Left hindlimb (tissue), 1 donor: ENCODE measurements around the gene SLC9A8.

Experiments used
- DNase-seq: peaks from one replicate; pipeline ENCODE4 v3.0.0-alpha.2; 2018

SLC9A8 gene

DNA sequence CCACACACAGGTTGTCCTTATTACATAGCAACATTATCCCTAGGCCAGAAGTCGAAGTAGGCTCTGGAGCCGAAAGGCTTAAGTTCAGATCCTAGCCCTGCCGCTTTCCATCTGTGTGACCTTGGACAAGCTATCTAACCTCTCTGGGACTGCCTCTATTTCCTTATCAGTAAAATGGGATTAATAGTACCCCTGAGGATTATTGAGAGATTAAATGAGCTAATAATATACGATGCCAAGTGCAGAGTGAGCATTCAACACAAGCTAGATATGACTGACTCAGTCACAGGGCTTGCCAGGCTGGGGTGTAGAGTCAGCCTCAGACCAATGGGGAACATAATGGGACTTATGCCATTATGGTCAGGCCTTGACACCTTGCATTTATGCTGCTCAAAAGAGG is 111.6 kb downstream of the SLC9A8 start:
- no peak for DNase-seq

DNA sequence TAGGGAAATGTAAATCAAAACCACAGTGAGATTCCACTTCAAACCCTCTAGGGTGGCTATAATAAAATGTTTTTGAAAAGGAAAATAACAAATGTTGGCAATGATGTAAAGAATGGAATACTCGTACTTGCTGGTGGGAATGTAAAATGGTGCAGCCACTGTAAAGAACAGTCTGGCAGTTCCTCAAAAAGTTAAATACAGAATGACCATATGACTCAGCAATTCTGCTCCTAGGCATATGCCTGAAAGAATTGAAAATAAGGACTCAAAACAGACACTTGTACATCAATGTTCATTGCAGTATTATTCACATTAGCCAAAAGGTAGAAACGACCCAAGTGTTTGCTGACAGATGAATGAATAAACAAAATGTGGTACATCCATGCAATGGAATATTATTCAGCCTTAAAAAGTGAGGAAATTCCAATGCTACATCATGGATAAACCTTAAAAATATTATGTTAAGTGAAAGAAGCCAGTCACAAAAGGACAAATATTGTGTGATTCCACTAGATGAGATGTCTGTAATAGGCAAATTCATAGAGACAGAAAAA is 113.3 kb downstream of the SLC9A8 start:
- no peak for DNase-seq

DNA sequence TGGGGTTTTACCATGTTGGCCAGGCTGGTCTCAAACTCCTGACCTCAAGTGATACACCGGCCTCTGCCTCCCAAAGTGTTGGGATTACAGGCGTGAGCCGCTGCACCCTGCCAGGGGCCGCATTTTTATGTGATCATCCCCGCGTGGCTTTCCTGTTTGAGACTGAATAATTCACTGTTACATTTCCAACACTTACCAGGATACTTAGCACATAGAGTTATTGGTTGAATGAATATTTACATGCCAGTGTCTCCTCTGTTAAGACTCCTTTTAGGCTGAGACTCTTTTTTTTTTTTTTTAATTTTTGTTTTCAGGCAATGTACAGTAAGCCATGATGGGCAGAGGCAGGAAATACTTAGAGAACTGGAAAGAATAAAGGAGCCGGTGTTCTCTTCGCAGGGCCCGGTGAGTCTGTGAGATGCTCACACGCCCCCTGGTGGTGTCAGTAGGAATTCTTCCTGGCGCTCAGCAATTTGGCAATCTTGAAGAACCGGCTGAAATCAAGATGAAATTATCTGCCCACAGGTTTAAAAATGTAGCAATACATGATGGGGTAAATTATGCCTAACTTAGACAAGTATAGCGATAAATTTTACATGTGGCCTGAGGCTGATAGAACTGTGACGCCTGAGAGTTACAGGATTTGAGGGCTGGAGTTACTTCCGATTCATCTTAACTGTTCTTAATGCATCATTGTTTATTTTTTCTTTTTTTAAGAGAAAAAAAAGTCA is 115.9 kb downstream of the SLC9A8 start:
- DNase-seq, result peak; percentile 77

DNA sequence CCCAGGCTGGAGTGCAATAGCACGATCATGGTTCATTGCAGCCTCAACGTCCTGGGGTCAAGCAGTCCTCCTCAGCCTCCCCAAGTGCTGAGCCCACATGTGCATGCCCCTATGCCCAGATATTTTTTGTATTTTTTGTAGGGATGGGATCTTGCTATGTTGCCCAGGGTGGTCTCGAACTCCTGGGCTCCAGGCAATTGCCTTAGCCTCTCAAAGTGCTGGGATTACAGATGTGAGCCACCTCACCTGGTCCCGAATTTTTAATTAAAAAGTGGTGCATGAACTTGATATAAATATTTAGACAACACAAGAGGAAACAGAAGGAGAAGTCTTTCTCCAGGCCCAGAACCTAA is 116.5 kb downstream of the SLC9A8 start:
- DNase-seq, result no peak

DNA sequence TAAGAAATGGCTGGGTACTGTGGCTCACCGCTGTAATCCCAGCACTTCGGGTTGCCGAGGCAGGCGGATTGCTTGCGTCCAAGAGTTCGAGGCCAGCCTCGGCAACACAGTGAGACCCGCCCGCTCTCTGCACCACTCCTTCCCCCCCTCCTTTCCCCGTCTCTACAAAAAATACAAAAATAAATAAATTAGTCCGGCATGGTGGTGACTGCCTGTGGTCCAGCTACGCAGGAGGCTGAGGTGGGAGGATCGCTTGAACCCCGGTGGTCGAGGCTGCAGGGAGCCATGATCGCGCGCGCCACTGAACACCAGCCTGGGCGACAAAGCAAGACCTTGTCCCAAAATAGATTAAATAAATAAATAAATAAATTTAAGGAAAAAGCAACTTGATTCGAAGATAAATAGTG is 123.1 kb downstream of the SLC9A8 start:
- no peak for DNase-seq

DNA sequence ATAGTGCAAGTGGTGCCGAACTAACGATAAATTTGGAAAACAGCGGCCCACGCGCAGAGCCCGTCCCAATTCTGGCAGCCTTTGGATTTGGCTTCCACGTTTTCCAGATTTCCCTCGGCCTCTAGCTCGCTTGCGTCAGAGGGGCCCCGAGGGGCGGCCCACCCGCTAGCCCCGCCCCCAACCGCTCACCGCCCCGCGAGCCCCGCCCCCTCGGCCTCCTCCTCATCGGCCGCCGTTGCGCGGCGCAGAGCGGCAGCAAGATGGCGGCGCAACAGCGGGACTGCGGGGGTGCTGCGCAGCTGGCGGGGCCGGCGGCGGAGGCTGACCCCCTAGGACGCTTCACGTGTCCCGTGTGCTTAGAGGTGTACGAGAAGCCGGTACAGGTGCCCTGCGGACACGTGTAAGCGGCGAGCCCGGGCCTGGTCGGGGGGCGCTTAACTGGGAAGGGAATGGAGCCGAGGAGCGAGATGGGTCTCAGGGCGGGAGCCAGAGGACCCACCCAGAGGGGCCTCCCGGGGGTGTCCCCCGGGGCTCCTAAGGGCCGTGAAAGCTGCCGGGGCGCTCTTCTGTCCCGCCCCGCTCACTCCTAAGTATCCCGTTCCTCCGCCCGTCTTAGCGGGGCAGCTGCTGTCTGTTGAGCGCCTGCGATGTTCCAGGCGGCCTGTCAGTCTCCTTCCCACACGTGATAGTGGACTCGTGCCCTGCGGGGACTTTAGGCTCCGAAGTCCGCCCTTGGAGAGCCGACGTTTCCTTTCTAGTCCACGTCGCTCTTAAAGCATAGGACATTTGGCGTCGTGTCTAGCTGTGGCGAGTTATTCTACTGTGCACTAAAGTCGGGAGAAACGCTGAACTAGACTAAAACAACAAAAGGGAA is 123.8 kb downstream of the SLC9A8 start, which contains the start of gene RNF114:
RNF114 (plus strand) TSS at position 245 of the 874 bp plus-strand sequence; CDS start at position 261, 16 bp downstream.
- DNase-seq, result peak; percentile 95

DNA sequence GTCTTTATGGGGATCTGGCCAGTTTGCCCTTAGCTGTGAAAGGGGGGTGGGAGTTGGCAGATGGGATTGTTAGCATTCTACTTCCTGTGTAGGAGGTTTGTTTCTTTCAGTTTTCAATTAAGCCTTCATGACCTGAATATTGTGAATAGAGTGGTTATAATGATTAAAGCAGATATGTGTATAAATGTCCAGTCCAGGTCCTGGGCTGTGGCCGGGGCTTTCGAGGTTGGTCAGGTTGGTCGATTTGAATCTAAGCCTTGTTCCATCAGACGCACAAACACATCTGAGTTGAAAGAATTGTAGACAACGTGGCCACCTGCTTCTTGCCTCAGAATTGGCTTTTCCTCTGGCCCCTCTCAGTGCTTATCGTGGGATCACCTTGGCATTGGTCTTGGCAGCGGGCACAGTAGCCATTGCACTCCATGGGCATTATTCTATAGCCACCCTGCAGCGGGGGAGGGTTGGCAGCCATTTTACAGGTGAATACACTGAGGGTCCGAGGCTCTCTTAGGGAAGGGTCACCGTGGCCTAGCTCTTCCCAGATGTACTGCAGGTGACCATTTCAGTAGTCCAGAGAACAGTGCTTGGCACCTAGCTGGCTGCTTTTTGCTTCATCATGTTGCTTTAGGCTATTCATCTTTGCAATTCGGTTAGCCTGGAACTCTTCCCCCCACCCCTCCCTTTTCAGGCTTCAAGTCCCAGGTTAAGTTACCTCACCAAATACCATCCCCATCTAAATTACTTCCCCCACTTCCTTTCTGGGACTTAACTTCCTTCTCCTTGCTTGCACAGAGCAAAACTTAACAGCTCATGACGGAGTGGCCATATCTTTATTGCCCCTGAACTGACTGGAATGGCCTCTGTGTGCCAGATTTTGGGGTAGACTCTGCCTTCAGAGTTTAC is 124.7 kb downstream of the SLC9A8 start:
- no peak for DNase-seq

DNA sequence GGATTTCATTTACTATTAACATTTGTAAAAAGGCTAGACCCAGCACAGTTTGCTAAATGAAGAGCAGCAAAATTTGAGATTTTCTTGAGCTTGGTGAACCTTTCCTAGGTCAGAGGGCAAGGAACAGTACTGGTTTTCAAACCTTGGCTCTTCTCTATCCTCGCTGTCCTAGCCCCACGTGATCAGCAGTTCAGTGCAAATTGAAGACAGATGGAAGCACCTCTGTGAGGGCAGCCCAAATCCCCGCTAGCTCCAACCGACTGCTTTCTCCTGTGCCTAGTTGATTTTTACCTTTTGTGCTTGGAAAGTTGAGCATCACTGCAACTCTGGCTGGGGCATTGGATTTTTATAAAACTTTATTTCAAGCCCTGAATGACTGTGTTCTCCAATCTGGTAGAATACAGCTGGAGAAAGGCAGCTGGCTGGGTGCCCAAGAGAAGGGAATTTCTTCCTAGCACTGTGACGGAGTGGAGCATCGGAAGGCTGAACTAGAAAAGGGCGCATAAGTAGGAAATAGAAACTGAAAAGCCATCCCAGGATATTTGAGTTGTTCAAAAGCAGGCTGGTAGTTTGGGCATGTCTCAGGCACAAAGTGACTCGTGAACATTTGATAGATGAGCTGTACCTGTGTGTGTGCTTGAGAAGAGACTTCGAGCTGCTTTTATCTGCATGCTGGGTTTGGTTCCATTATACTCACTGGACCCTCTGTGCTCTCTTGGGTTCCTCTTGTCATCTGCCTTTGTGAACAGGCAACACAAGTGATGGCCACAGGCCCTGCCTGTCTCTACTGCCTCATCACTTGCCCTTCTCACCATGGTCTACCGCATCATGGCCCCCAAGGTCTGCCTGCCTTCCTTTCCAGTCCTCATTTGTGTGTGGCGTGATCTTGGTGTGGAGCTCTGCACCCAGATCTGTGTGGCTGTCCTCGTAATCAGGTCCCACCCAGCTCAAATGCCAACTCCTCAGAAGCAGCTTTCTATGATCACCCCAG is 125.8 kb downstream of the SLC9A8 start:
- peak; percentile 75 for DNase-seq

DNA sequence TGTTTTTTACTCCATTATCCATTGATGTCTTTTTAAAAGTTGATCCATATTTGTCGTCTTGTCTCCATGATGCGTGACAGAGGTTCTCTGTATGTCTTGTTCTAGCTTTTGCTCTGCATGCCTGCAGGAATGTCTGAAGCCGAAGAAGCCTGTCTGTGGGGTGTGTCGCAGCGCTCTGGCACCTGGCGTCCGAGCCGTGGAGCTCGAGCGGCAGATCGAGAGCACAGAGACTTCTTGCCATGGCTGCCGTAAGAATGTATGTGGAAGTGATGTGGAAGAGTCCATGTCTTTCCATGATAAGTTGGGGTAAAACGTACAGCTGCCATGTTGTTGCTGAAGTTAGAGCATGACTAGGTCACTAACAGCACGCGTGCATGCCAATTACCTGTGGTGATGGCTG is 128.8 kb downstream of the SLC9A8 start:
- no peak for DNase-seq
